K562 (cell line): Measurements from ENCODE around the gene GRIA3.

Experiments used
- BCLAF1 ChIP-seq, 2 experiments: fragments of 450-650 bp in 1 of 2; IDR thresholded peaks; 2 replicates each; pipeline ENCODE4 v1.6.1; 2011 to 2017; ENCODE audit warnings: low read depth in 2 of 2, antibody characterized with exemption in 1 of 2, borderline replicate concordance in 1 of 2, low read length in 1 of 2, mild to moderate bottlenecking in 1 of 2, mixed read lengths in 1 of 2; ENCODE audit not compliant: control insufficient read depth in 1 of 2
- BRD4 ChIP-seq: fragments of 200-600 bp; sonication (generic); IDR thresholded peaks from 2 replicates; pipeline ENCODE4 v1.6.1; 2017; ENCODE audit warnings: inconsistent platforms
- CHD1 ChIP-seq: fragments of 200-600 bp; sonication (generic); IDR thresholded peaks from one replicate; pipeline ENCODE4 v1.6.1; 2012; ENCODE audit warnings: mild to moderate bottlenecking, moderate library complexity, low read length, inconsistent platforms
- THAP7 ChIP-seq: fragments of 250-450 bp; sonication (Bioruptor Pico); IDR thresholded peaks from 2 replicates; pipeline ENCODE4 v1.5.0; 2021
- TF ChIP-seq, protein P1 (sequence below), 3 experiments: IDR thresholded peaks in 2 of 3; conservative IDR thresholded peaks in 1 of 3; 2 replicates each; pipeline ENCODE4 v1.5.1; 2011 to 2012; ENCODE audit warnings: low read length in 3 of 3, mild to moderate bottlenecking in 3 of 3, control low read depth in 2 of 3, improper control_type of control experiment in 1 of 3, inconsistent platforms in 1 of 3, low read depth in 1 of 3, mixed read lengths in 1 of 3, moderate library complexity in 1 of 3; ENCODE audit not compliant: insufficient read depth in 2 of 3

DNA sequence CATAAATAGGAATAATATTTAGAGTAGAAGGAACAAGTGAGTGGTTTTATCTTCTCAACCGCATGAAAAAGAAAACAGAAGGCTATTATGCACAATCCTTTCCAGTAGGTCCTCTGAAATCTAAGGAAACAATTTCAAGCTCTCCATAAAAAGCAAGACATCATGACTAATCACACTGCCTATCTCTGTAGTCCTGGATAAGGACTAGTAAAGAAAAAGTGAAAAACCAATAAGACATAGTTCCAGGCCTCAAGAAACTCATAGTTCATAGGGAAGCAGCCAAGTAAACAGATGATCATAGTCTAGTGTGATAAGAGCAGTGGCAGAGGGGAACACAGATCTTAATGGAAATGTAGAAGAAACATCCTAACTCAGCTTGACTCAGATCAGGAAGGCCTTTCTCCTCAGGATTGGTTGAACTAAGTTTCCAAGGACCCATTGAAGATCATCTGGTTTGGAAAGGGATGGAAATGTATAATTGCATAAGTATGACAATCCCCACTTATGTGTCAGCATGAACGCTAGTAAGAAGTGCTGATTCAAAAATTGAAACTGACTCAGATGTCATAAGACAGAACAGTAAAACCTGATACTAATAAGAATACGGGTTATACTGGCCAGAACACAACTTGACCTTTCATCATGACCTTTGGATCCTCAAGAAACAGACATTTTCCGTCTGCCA lies 155.3 kb downstream of the GRIA3 start:
- TF ChIP-seq THAP7 = no peak
- no peak for TF ChIP-seq BRD4
- TF ChIP-seq, protein P1, sequence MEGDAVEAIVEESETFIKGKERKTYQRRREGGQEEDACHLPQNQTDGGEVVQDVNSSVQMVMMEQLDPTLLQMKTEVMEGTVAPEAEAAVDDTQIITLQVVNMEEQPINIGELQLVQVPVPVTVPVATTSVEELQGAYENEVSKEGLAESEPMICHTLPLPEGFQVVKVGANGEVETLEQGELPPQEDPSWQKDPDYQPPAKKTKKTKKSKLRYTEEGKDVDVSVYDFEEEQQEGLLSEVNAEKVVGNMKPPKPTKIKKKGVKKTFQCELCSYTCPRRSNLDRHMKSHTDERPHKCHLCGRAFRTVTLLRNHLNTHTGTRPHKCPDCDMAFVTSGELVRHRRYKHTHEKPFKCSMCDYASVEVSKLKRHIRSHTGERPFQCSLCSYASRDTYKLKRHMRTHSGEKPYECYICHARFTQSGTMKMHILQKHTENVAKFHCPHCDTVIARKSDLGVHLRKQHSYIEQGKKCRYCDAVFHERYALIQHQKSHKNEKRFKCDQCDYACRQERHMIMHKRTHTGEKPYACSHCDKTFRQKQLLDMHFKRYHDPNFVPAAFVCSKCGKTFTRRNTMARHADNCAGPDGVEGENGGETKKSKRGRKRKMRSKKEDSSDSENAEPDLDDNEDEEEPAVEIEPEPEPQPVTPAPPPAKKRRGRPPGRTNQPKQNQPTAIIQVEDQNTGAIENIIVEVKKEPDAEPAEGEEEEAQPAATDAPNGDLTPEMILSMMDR (IDR thresholded peaks at IDR 0.05 in 2 of 3, conservative IDR thresholded peaks at IDR 0.05 in 1 of 3; ENCODE audit: insufficient read depth in 2 of 3, low read depth in 1 of 3, low read length in 3 of 3) = no peak
- no peak for TF ChIP-seq BCLAF1 (IDR thresholded peaks at IDR 0.05; ENCODE audit: borderline replicate concordance in 1 of 2, control insufficient read depth in 1 of 2, low read depth in 2 of 2, low read length in 1 of 2)
- TF ChIP-seq CHD1 = no peak
